GM21447 (cell line): ENCODE results near the gene LENG9.

Experiments used
- ATAC-seq: cut with Tn5 transposase; IDR thresholded peaks from one replicate; pipeline ENCODE4 v1.9.1; 2021; ENCODE audit not compliant: unreplicated experiment

The LENG9 gene

DNA sequence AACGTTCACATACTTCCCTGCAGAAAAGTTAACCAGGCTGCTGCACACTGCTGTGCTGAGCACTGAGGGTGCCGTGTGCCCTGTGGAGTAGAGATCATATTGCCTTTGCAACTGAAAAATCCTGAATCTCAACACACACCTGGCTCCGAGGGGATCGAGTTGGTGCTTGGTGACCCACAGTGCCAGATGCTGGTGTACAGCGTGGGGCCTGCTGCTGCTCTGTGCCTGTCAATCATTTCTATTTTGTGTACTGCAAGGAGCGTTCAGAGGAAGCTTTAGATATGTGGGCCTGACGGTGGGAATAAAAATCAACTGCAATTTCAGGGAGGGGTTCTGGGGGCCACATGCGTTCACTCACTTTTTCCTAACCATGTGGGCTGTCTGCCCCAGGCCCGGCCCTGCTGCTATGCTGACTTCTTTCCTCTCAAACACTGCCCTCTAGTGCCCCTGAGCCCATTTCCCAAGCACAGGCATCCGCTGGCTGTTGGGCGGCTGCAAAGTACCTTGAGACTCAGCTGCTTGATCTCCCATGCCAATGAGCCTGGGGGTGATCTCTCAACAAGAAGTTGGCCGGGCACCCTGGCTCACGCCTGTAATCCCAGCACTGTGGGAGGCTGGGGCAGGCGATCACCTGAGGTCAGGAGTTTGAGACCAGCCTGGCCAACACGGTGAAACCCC is 24.3 kb downstream of the LENG9 start:
- ATAC-seq = no peak

- ATAC-seq = no peak
These were observed 26.8 kb downstream of the LENG9 start for GRCh38 chr19:54436628-54437252.

DNA sequence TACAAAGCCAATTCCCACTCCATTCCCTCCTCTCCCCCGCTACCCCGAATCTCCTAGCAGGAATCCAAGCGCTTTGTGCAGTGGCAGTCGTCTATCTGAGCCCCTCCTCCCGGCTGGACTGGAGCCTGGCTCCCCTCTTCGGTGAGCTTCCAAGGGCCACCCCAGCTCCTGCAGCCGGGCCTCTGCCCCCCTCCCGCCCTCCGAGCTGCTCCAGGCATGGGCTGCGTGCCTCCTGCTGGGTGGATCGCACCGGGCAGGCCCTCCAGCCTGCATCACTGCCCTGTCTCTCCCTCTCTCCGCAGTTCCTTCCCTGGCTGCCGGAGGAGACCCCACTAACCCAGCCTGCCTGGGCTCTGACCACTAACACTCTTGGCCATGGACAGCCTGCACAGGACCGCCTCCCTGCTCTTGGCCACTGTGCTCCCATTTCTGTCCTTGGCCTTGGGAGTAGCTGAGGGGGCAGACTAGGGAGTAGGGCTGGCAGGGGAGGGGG is 27.5 kb downstream of the LENG9 start:
- ATAC-seq = no peak

DNA sequence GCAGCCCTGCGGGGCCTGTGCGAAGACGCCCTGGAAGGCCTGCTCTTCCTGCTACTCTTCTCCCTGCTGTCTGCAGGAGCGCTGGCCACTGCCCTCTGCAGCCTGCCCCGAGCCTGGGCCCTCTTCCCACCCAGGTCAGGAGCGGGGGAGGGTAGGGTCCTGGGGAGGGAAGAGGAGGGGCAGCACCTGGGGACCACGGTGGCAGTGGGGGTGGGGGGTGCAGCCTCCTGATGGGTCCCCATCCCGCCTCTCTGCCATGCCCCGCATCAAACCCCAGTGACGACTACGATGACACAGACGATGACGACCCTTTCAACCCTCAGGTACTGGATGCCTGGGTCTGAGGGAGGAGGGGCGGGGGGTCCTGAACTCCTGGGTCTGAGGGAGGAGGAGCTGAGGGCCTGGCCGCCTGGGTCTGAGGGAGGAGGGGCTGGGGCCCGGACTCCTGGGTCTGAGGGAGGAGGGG is 28.0 kb downstream of the LENG9 start:
- no peak for ATAC-seq

- ATAC-seq = no peak
These were observed 28.7 kb downstream of the LENG9 start for GRCh38 chr19:54434873-54435214.

DNA sequence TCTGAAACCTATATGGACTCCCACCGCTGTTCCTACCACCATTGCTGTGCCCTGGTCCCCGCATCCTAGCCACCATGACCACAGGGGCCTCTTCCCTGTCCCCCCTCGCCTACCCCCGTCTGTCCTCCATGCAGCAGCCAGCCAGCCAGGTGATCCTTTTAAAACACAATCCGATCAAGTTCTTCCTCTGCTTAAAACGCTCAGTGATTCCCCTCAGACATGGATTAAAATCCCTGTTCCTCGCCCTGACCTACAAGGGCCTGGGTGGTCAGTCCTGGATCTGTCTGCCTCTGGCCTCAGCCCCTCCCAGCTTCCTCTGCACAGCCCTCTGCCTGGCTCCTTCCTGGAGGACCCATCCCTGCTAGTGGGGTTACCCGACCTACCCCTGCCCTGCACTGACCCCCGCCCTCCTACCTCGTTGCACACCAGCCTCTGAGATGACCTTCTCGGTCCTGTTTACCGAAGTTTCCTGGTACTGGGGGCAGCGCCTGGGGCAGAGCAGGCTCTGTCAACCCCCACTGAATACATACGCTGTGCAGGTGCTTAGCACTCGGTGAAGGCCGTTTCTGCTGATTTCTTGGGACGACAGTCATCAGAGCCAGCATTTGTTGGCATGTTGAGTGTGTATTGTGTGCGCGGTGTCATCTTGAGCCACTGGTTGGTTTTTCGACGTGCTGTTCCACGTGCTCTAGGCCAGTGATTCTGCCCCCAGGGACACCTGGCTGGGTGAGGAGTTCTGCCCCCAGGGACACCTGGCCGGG is 29.3 kb downstream of the LENG9 start:
- no peak for ATAC-seq

- no peak for ATAC-seq
These were observed 29.9 kb downstream of the LENG9 start for GRCh38 chr19:54433697-54434096.

GRCh38 chr19:54432144-54432738 is 31.3 kb downstream of the LENG9 start:
- no peak for ATAC-seq

GRCh38 chr19:54431255-54431838 is 32.2 kb downstream of the LENG9 start:
- no peak for ATAC-seq

GRCh38 chr19:54430306-54431254 is 33.0 kb downstream of the LENG9 start:
- no peak for ATAC-seq

DNA sequence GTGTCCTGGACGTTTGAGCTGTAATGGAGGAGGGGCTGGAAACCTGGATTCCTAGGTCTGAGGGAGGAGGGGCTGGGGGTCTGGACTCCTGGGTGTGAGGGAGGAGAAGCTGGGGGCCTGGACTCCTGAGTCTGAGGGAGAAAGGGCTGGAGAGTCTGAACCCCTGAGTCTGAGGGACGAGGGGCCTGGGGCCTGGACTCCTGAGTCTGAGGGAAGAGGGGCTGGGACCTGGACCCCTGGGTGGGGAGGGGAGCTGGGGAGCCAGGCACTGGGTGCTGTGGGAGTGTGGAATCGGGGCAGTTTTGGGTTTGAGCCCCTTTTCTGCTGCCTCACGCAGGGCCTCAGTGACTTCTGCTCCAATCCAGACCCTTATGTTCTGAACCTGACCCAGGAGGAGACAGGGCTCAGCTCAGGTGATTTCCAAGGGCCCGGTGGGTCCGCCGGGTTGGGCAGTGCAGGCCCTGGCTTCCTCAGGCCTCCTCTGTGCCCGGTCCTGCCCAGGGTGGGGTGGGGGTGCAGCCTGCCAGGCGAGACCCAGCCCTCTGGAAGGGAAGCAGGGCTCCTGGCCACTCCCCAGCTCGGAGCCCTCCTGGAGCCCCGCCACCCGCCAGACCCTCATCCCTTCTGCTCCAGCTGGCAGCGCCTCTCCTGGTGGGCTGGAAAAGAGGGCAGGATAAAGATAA is 33.9 kb downstream of the LENG9 start:
- ATAC-seq = no peak

- ATAC-seq = no peak
These were observed 34.4 kb downstream of the LENG9 start for GRCh38 chr19:54429176-54429495.

GRCh38 chr19:54428323-54429175 is 35.0 kb downstream of the LENG9 start:
- ATAC-seq = no peak

DNA sequence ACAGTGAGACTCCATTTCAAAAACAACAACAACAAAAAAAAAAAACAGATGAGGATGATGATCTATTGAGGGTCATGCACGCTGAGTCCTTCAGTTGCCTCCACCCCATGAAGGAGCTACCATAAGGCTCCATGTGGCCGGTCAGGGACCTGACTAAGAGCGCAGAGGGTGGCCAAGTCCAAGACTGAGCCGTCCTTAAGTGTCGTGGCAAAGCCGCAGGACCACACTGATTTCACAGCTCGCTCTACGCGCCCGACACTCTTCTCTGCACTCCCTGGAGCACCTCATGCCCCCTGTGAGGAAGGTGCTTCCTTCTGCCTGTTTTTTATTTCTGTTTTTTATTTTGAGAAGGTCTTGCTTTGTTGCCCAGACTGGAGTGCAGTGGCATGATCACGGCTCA is 36.0 kb downstream of the LENG9 start:
- ATAC-seq = no peak

DNA sequence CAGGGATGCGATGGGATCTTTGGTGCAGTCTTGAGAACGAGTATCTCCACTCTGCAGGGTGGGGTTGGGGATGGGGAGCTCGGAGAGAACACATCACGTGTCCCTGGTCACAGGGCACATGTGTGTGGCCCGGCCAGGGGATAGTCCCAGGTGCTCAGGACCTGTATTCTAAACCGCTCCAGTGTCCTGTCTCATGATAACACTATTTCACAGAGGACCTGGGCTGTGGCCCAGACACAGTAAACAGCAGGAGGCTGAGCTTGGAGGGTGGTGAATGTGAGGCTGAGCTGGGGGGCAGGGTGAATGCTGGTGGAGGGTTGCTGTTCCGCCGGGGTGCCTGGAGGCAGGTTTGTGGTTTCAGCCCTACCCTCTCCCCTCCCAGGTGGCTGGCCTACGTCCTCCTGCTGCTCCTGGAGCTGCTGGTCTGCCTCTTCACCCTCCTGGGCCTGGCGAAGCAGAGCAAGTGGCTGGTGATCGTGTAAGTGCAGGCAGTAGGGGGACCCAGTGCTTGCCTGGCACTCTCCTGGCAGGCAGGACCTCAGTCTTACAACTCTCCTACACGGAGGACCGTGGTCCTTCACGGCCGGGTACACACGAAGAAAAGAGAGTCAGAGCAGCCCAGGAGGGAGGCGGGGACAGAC is 37.2 kb downstream of the LENG9 start:
- ATAC-seq = no peak

DNA sequence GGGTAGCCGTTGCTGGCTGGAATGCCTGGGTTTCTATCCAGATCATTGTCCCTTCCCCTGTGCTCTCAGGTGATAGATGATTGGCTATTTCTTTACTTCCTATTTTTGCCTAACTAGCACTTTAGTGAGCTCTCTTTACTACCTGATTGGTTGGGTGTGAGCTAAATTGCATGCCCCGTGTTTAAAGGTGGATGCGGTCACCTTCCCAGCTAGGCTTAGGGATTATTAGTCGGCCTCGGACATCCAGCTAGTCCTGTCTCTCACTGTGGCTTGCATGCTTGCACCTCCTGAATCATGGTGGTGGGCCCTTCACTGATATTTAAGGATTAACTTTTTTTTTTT is 38.2 kb downstream of the LENG9 start:
- no peak for ATAC-seq

GRCh38 chr19:54424660-54425381 is 38.8 kb downstream of the LENG9 start:
- ATAC-seq = no peak

- ATAC-seq = no peak
These were observed 39.4 kb downstream of the LENG9 start for GRCh38 chr19:54424201-54424600.
